ENCODE results near the gene DPY19L1.
"Not testable (repeated sequence)": the region's sequence is repeated elsewhere in the genome, so short reads cannot be mapped to it uniquely, and the experiment has no call there.

Gene DPY19L1

GRCh38 chr7:35037211-35037525 is at the start of gene DPY19L1:
TSS of gene DPY19L1 (minus strand) at chr7:35037485. CDS start at chr7:35037394, 91 bp downstream.
- no peak for DNase-seq (ENCODE audit: low read depth in 2 of 2)

GRCh38 chr7:35079517-35079916 is 42.2 kb upstream of the DPY19L1 start:
- DNase-seq (ENCODE audit: low read depth in 2 of 2) = not testable (repeated sequence)

GRCh38 chr7:35074008-35074407 is 36.7 kb upstream of the DPY19L1 start:
- not testable (repeated sequence) for DNase-seq (ENCODE audit: low read depth in 2 of 2)

GRCh38 chr7:35072950-35073827 is 35.9 kb upstream of the DPY19L1 start:
- DNase-seq (ENCODE audit: low read depth in 2 of 2) = not testable (repeated sequence)

GRCh38 chr7:35069084-35069483 is 31.8 kb upstream of the DPY19L1 start:
- DNase-seq (ENCODE audit: low read depth in 2 of 2) = not testable (repeated sequence)

GRCh38 chr7:35065382-35065781 is 28.1 kb upstream of the DPY19L1 start:
- DNase-seq (ENCODE audit: low read depth in 2 of 2) = not testable (repeated sequence)

- DNase-seq (ENCODE audit: low read depth in 2 of 2) = not testable (repeated sequence)
Observed at GRCh38 chr7:35058571-35058970, 21.3 kb upstream of the DPY19L1 start.

- not testable (repeated sequence) for DNase-seq (ENCODE audit: low read depth in 2 of 2)
Observed at GRCh38 chr7:35057505-35058451, 20.5 kb upstream of the DPY19L1 start.

- DNase-seq (ENCODE audit: low read depth in 2 of 2) = not testable (repeated sequence)
Observed at GRCh38 chr7:35055733-35056132, 18.4 kb upstream of the DPY19L1 start.

- DNase-seq (ENCODE audit: low read depth in 2 of 2) = not testable (repeated sequence)
Observed at GRCh38 chr7:35053488-35054175, 16.3 kb upstream of the DPY19L1 start.

- DNase-seq (ENCODE audit: low read depth in 2 of 2) = not testable (repeated sequence)
Observed at GRCh38 chr7:35048390-35048789, 11.1 kb upstream of the DPY19L1 start.

- DNase-seq (ENCODE audit: low read depth in 2 of 2) = not testable (repeated sequence)
Observed at GRCh38 chr7:35047912-35048305, 10.6 kb upstream of the DPY19L1 start.

- not testable (repeated sequence) for DNase-seq (ENCODE audit: low read depth in 2 of 2)
Observed at GRCh38 chr7:35047263-35047911, 10.1 kb upstream of the DPY19L1 start.

GRCh38 chr7:35043301-35043700 is 6.0 kb upstream of the DPY19L1 start:
- DNase-seq (ENCODE audit: low read depth in 2 of 2) = not testable (repeated sequence)

GRCh38 chr7:35040906-35041305 is 3.6 kb upstream of the DPY19L1 start:
- DNase-seq (ENCODE audit: low read depth in 2 of 2) = no peak

GRCh38 chr7:35039343-35039742 is 2.1 kb upstream of the DPY19L1 start:
- no peak for DNase-seq (ENCODE audit: low read depth in 2 of 2)

GRCh38 chr7:35038354-35038753 is 1.1 kb upstream of the DPY19L1 start:
- no peak for DNase-seq (ENCODE audit: low read depth in 2 of 2)

- DNase-seq (ENCODE audit: low read depth in 2 of 2) = peak; percentile 78 to 84
Observed at GRCh38 chr7:35037526-35038341, 449 bp upstream of the DPY19L1 start.

GRCh38 chr7:35036361-35037171 is 719 bp downstream of the DPY19L1 start:
- peak in 1 of 2 donors; percentile 2 for DNase-seq (ENCODE audit: low read depth in 2 of 2)

Measured in stimulated activated CD4-positive, alpha-beta T cell treated with anti-CD3 and anti-CD28 coated beads, Interleukin-1b, Interleukin-23, amount 100 ng/mL, for 1 hour (primary cell).